ENCODE data around the gene TMEM126A. TPM values are rescaled to one million over a fixed set of nuclear protein-coding genes. Genes with fewer than 3 reads are reported as not detected.
"Not testable (repeated sequence)": the region's sequence is repeated elsewhere in the genome, so short reads cannot be mapped to it uniquely, and the experiment has no call there.

Gene TMEM126A
- total RNA-seq, 1 donor from 2014 or later, result 6.8 TPM

GRCh38 chr11:85666687-85667086, 18.9 kb downstream of the TMEM126A start:
- no peak for DNase-seq (ENCODE audit: low spot score in 2 of 2)
- H3K36me3 ChIP-seq, result peaks cover 0 to 3% of the 10 kb centered on the region in 2 donors
- H3K27ac ChIP-seq, result no peak overlapping the region
- H3K4me1 ChIP-seq, result peaks cover 0 to 13% of the 10 kb centered on the region in 2 donors
- no peaks in the 10 kb centered on the region for H3K9me3 ChIP-seq
- no peak for TF ChIP-seq CTCF (IDR thresholded peaks at IDR 0.05)
- H3K4me3 ChIP-seq, result no peak overlapping the region
- H3K27me3 ChIP-seq, result no peaks in the 10 kb centered on the region
- intact Hi-C loops (cut with DNase I), result loop anchor here (10.0 kb wide), 3 partner anchors 188 to 638 kb away; partner anchors contain the start of genes CCDC83, HIKESHI and PICALM

- Histone ChIP-seq H3K36me3 (no peaks in the 10 kb centered on the region), H3K27me3 (no peaks in the 10 kb centered on the region), H3K4me3 (no peak overlapping the region), H3K9me3 (no peaks in the 10 kb centered on the region), H3K4me1 (peaks cover 0 to under 1% of the 10 kb centered on the region in 2 donors), H3K27ac (no peak overlapping the region)
- intact Hi-C loops (cut with DNase I), result loop anchor here (10.0 kb wide), 3 partner anchors 187 to 637 kb away; partner anchors contain the start of genes CCDC83, HIKESHI and PICALM
- DNase-seq (ENCODE audit: low spot score in 2 of 2), result no peak
- no peak for TF ChIP-seq CTCF (IDR thresholded peaks at IDR 0.05)
Measured at GRCh38 chr11:85668157-85668556, 20.4 kb downstream of the TMEM126A start.

- H3K27ac ChIP-seq; DNase-seq (ENCODE audit: low spot score in 2 of 2); intact Hi-C loops (cut with DNase I); H3K4me3 ChIP-seq; H3K36me3 ChIP-seq; H3K9me3 ChIP-seq; H3K27me3 ChIP-seq; H3K4me1 ChIP-seq: not testable (repeated sequence)
Measured at GRCh38 chr11:85670949-85671663, 23.3 kb downstream of the TMEM126A start.

- H3K9me3 ChIP-seq, result no peaks in the 10 kb centered on the region
- no peak for TF ChIP-seq CTCF (IDR thresholded peaks at IDR 0.05)
- no peaks in the 10 kb centered on the region for H3K4me1 ChIP-seq
- H3K27ac ChIP-seq, result no peak overlapping the region
- H3K27me3 ChIP-seq, result no peaks in the 10 kb centered on the region
- intact Hi-C loops (cut with DNase I), result no loop called here
- no peak for DNase-seq (ENCODE audit: low spot score in 2 of 2)
- no peaks in the 10 kb centered on the region for H3K36me3 ChIP-seq
- no peak overlapping the region for H3K4me3 ChIP-seq
Measured at GRCh38 chr11:85672105-85672902, 24.5 kb downstream of the TMEM126A start.

- Histone ChIP-seq H3K27ac (no peak overlapping the region), H3K9me3 (no peaks in the 10 kb centered on the region), H3K4me3 (no peak overlapping the region), H3K4me1 (no peaks in the 10 kb centered on the region), H3K27me3 (no peaks in the 10 kb centered on the region), H3K36me3 (no peaks in the 10 kb centered on the region)
- TF ChIP-seq CTCF (IDR thresholded peaks at IDR 0.05), result no peak
- intact Hi-C loops (cut with DNase I), result no loop called here
- no peak for DNase-seq (ENCODE audit: low spot score in 2 of 2)
Measured at GRCh38 chr11:85673393-85673792, 25.6 kb downstream of the TMEM126A start.

GRCh38 chr11:85679576-85679975, 31.8 kb downstream of the TMEM126A start:
- no peak for DNase-seq (ENCODE audit: low spot score in 2 of 2)
- no peaks in the 10 kb centered on the region for H3K36me3 ChIP-seq
- H3K4me1 ChIP-seq, result no peaks in the 10 kb centered on the region
- no peak for TF ChIP-seq CTCF (IDR thresholded peaks at IDR 0.05)
- no peaks in the 10 kb centered on the region for H3K9me3 ChIP-seq
- no peak overlapping the region for H3K4me3 ChIP-seq
- intact Hi-C loops (cut with DNase I), result no loop called here
- no peaks in the 10 kb centered on the region for H3K27me3 ChIP-seq
- H3K27ac ChIP-seq, result no peak overlapping the region

Measured in ascending aorta (tissue), 2 donors.